ENCODE data around the gene PROKR1.

GRCh38 chr2:68690851-68691250 lies 47.5 kb downstream of the PROKR1 start:
- TF ChIP-seq CTCF (IDR thresholded peaks at IDR 0.05; ENCODE audit: borderline replicate concordance, extremely low read depth, low read length, poor library complexity, severe bottlenecking) (no peak), EZH2 (IDR thresholded peaks at IDR 0.05; ENCODE audit: borderline replicate concordance, low read depth, low read length, severe bottlenecking) (no peak)
